B cell (primary cell): Measurements from ENCODE around the gene DBET. TPM values are rescaled to one million over a fixed set of nuclear protein-coding genes. Genes with fewer than 3 reads are reported as not detected.
"Not testable (repeated sequence)": the region's sequence is repeated elsewhere in the genome, so short reads cannot be mapped to it uniquely, and the experiment has no call there.

Source experiments
- ATAC-seq: fragments of 200-7000 bp; cut with Tn5 transposase; one replicate; pipeline ENCODE4 v1.10.0; 2021; ENCODE audit warnings: low read depth, mild to moderate bottlenecking, moderate number of reproducible peaks, moderate library complexity
- CTCF ChIA-PET: fragments of 350-600 bp; sonication (Branson Sonifier 250); formaldehyde crosslinking; loops from one replicate; lab custom pipeline; 2021; ENCODE audit warnings: antibody characterized with exemption, inconsistent platforms; lab: Charles Lee
- POLR2A ChIA-PET: fragments of 350-600 bp; sonication (Branson Sonifier 250); formaldehyde crosslinking; loops from one replicate; lab custom pipeline; 2021; ENCODE audit warnings: antibody characterized with exemption; lab: Charles Lee
- DNase-seq: peaks from one replicate; pipeline ENCODE4 v3.0.0; 2013
- H2AFZ ChIP-seq: 2 replicates; pipeline ENCODE4 v1.6.1; 2012; ENCODE audit warnings: mild to moderate bottlenecking, low read depth, low read length; ENCODE audit not compliant: insufficient read depth, poor library complexity, severe bottlenecking
- H3K27ac ChIP-seq, 2 donors: 1 replicate in 1 of 2; 2 replicates in 1 of 2; pipeline ENCODE4 v1.5.1; 2012 to 2013; ENCODE audit warnings: low read length in 2 of 2, mild to moderate bottlenecking in 2 of 2, moderate library complexity in 1 of 2
- H3K27me3 ChIP-seq, 4 experiments: fragments of 200-600 bp in 1 of 4; sonication (generic) in 1 of 4; replicated peaks in 1 of 4; 1 replicate in 2 of 4; 2 replicates in 2 of 4; pipeline versions ENCODE4 v1.6.1 to v1.7.0; 2013 to 2016; ENCODE audit warnings: low read length in 3 of 4, mild to moderate bottlenecking in 2 of 4, mixed read lengths in 1 of 4, moderate library complexity in 1 of 4; ENCODE audit not compliant: insufficient read depth in 4 of 4, control insufficient read depth in 3 of 4; ENCODE audit errors: control extremely low read depth in 1 of 4
- H3K36me3 ChIP-seq, 2 experiments: replicated peaks in 1 of 2; 1 replicate in 1 of 2; 2 replicates in 1 of 2; pipeline versions ENCODE4 v1.6.1 to v1.7.1; 2013; ENCODE audit warnings: low read length in 1 of 2; ENCODE audit not compliant: insufficient read depth in 2 of 2, control insufficient read depth in 1 of 2; ENCODE audit errors: control extremely low read depth in 1 of 2, extremely low read depth in 1 of 2
- H3K4me1 ChIP-seq, 2 donors: fragments of 200-600 bp in 1 of 2; sonication (generic) in 1 of 2; 1 replicate in 1 of 2; 2 replicates in 1 of 2; pipeline versions ENCODE4 v1.5.1 to v1.6.1; 2013 to 2017; ENCODE audit warnings: low read length in 2 of 2; ENCODE audit not compliant: control insufficient read depth in 2 of 2, insufficient read depth in 2 of 2
- H3K4me2 ChIP-seq: replicated peaks from 2 replicates; pipeline ENCODE3; 2012; ENCODE audit warnings: mild to moderate bottlenecking, low read depth, low read length; ENCODE audit not compliant: poor library complexity, severe bottlenecking
- H3K4me3 ChIP-seq, 5 experiments: fragments of 200-600 bp in 1 of 5; sonication (generic) in 1 of 5; 1 replicate in 3 of 5; 2 replicates in 2 of 5; pipeline versions ENCODE4 v1.5.1 to v1.7.0; 2011 to 2016; ENCODE audit warnings: low read length in 4 of 5, mild to moderate bottlenecking in 4 of 5, low read depth in 2 of 5, control low read depth in 1 of 5, moderate library complexity in 1 of 5; ENCODE audit not compliant: insufficient read depth in 1 of 5; ENCODE audit errors: control extremely low read depth in 1 of 5, extremely low read depth in 1 of 5
- H3K79me2 ChIP-seq: fragments of 200-600 bp; sonication (generic); one replicate; pipeline ENCODE4 v1.6.0; 2016; ENCODE audit warnings: low read length; ENCODE audit not compliant: control insufficient read depth, insufficient read depth
- H3K9ac ChIP-seq: fragments of 200-600 bp; sonication (generic); 2 replicates; pipeline ENCODE4 v1.6.1; 2017; ENCODE audit warnings: mild to moderate bottlenecking, low read length, moderate library complexity
- H3K9me3 ChIP-seq, 3 donors: one replicate each; pipeline versions ENCODE4 v1.6.1 to v1.7.1; 2013; ENCODE audit warnings: low read length in 2 of 3; ENCODE audit not compliant: control insufficient read depth in 2 of 3, insufficient read depth in 1 of 3; ENCODE audit errors: control extremely low read depth in 1 of 3
- H4K20me1 ChIP-seq: 2 replicates; pipeline ENCODE4 v1.6.0; 2012; ENCODE audit warnings: mild to moderate bottlenecking, low read length; ENCODE audit not compliant: insufficient read depth, control insufficient read depth, poor library complexity, severe bottlenecking
- H3K27ac Mint-ChIP-seq: one replicate; pipeline ENCODE4 v1.8.0; 2021; ENCODE audit warnings: mixed read lengths
- H3K27me3 Mint-ChIP-seq: one replicate; pipeline ENCODE4 v1.8.0; 2021; ENCODE audit warnings: mixed read lengths
- H3K4me1 Mint-ChIP-seq: one replicate; pipeline ENCODE4 v1.8.0; 2021; ENCODE audit warnings: mixed read lengths
- H3K4me3 Mint-ChIP-seq: one replicate; pipeline ENCODE4 v1.8.0; 2021; ENCODE audit warnings: mixed read lengths
- H3K9me3 Mint-ChIP-seq: one replicate; pipeline ENCODE4 v1.8.0; 2022; ENCODE audit warnings: mixed read lengths; ENCODE audit not compliant: insufficient read depth
- WGBS: methylation state at CpG from one replicate; pipeline ENCODE4 v1.1.5; 2013; ENCODE audit warnings: missing lambda C conversion rate; ENCODE audit not compliant: insufficient coverage; 5-methylcytosine and 5-hydroxymethylcytosine counted together
- intact Hi-C: fragments of 100-400 bp; cut with micrococcal nuclease; formaldehyde crosslinking; loops from one replicate; pipeline ENCODE4 v1.10.0; 2022
- polyA plus RNA-seq: library from polyadenylated mRNA; depleted of rRNA; stranded (reverse); fragments of >200 nt; gene quantifications from 2 replicates; pipeline ENCODE4 v1.2.3, GENCODE V29; 2012
- total RNA-seq, 2 donors: library from RNA; stranded (reverse); fragments of 120-200 nt in 1 of 2; gene quantifications; 1 replicate in 1 of 2; 2 replicates in 1 of 2; pipeline versions ENCODE4 v1.2.3 to v1.2.4, GENCODE V29; 2013 to 2022

DBET gene
- total and polyA plus RNA-seq, 2 donors (not counting 1 experiment from before 2014, with no cell fraction given) = not detected

GRCh38 chr4:190093052-190093451 lies 28.8 kb downstream of the DBET start:
- H3K79me2 ChIP-seq, H3K4me2 ChIP-seq, DNase-seq, H2AFZ ChIP-seq, H3K27ac Mint-ChIP-seq, POLR2A ChIA-PET, H3K9me3 Mint-ChIP-seq, H3K27me3 Mint-ChIP-seq, H3K27me3 ChIP-seq, H3K27ac ChIP-seq, H4K20me1 ChIP-seq, ATAC-seq, H3K4me3 ChIP-seq, H3K4me1 Mint-ChIP-seq, CTCF ChIA-PET, H3K36me3 ChIP-seq, H3K9ac ChIP-seq, H3K9me3 ChIP-seq, H3K4me1 ChIP-seq, H3K4me3 Mint-ChIP-seq, intact Hi-C loops: not testable (repeated sequence)
- WGBS = no CpG with 5 or more reads among the region's 27 CpGs

DNA sequence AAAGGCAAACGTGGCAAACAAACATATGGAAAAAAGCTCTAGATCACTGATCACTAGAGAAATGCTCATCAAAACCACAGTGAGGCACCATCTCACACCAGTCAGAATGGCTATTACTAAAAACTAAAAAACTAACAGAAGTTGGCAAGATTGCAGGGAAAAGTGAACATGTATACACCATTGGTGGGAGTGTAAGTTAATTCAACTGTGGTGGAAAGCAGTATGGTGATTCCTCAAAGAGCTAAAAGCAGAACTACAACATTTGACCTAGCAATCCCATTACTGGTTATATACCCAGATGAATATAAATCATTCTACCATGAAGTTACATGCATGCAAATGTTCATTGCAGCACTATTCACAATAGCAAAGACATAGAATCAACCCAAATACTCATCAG lies 29.7 kb downstream of the DBET start:
- ATAC-seq, H3K27me3 Mint-ChIP-seq, H3K27ac Mint-ChIP-seq, POLR2A ChIA-PET, H2AFZ ChIP-seq, H3K4me3 ChIP-seq, DNase-seq, H3K9ac ChIP-seq, H3K9me3 ChIP-seq, H3K4me1 ChIP-seq, H3K4me3 Mint-ChIP-seq, intact Hi-C loops, H3K79me2 ChIP-seq, H3K36me3 ChIP-seq, H4K20me1 ChIP-seq, H3K27me3 ChIP-seq, H3K4me1 Mint-ChIP-seq, H3K4me2 ChIP-seq, H3K9me3 Mint-ChIP-seq, CTCF ChIA-PET, H3K27ac ChIP-seq: not testable (repeated sequence)
- WGBS = no CpG with 5 or more reads among the region's 1 CpG

- H3K36me3 ChIP-seq, H3K4me3 Mint-ChIP-seq, H3K9ac ChIP-seq, intact Hi-C loops, H3K27ac Mint-ChIP-seq, CTCF ChIA-PET, H3K27me3 ChIP-seq, H3K4me2 ChIP-seq, H3K9me3 ChIP-seq, H3K4me1 Mint-ChIP-seq, H3K27ac ChIP-seq, H3K27me3 Mint-ChIP-seq, ATAC-seq, H3K9me3 Mint-ChIP-seq, H4K20me1 ChIP-seq, POLR2A ChIA-PET, H2AFZ ChIP-seq, H3K4me1 ChIP-seq, H3K79me2 ChIP-seq, H3K4me3 ChIP-seq, DNase-seq: not testable (repeated sequence)
- WGBS = no CpG with 5 or more reads among the region's 6 CpGs
These were observed 31.0 kb downstream of the DBET start for GRCh38 chr4:190095335-190095734.

DNA sequence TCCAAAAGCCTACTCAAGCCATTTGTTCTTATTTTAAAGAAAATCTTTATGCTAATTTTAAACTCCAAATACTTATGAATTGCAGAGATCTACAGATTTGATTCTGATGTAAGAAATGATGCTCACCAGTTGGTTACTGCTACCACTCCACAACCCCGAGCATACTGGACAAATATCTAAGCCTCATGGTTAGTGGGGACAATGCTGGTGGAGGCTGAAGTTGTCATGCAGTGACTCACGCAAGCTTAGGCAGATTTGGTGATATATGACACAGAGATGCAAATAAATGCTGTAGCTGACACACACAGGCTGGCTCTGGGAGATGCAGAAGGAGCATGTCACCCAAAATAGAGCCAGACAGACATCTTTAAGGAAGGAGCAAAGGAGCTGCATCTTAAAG lies 35.3 kb downstream of the DBET start:
- H3K27ac ChIP-seq, H3K27ac Mint-ChIP-seq, H3K9me3 ChIP-seq, H3K9ac ChIP-seq, H2AFZ ChIP-seq, intact Hi-C loops, H4K20me1 ChIP-seq, H3K27me3 Mint-ChIP-seq, POLR2A ChIA-PET, H3K36me3 ChIP-seq, H3K4me1 ChIP-seq, H3K27me3 ChIP-seq, H3K9me3 Mint-ChIP-seq, H3K4me3 ChIP-seq, H3K79me2 ChIP-seq, ATAC-seq, CTCF ChIA-PET, H3K4me2 ChIP-seq, DNase-seq, H3K4me1 Mint-ChIP-seq, H3K4me3 Mint-ChIP-seq: not testable (repeated sequence)
- no CpG with 5 or more reads among the region's 2 CpGs for WGBS
